HepG2 (cell line): ENCODE data around the gene GDF7. TPM values are rescaled to one million over a fixed set of nuclear protein-coding genes. Genes with fewer than 3 reads are reported as not detected.
A peak's percentile ranks its signal among the peaks of the same experiment; 100 is the strongest.

ENCODE experiments used
- CEBPG ChIP-seq: IDR thresholded peaks from 2 replicates; pipeline ENCODE4 v1.6.1; 2016
- HHEX ChIP-seq: IDR thresholded peaks from 2 replicates; pipeline ENCODE4 v1.6.1; 2016; ENCODE audit warnings: control low read depth
- KDM1A ChIP-seq: IDR thresholded peaks from 2 replicates; pipeline ENCODE4 v1.6.1; 2016; ENCODE audit warnings: missing compliant biosample characterization
- MEIS2 ChIP-seq: sonication (generic); formaldehyde crosslinking; IDR thresholded peaks from 2 replicates; pipeline ENCODE4 v1.9.0; 2021; ENCODE audit warnings: mild to moderate bottlenecking, missing genetic modification reagents
- NFKB2 ChIP-seq: sonication (generic); formaldehyde crosslinking; IDR thresholded peaks from 2 replicates; pipeline ENCODE4 v1.4.0; 2020; ENCODE audit warnings: missing genetic modification reagents, borderline replicate concordance
- PBX3 ChIP-seq: sonication (generic); formaldehyde crosslinking; IDR thresholded peaks from 2 replicates; pipeline ENCODE4 v1.8.1; 2023; ENCODE audit warnings: missing genetic modification reagents, inconsistent platforms, borderline replicate concordance
- RFX5 ChIP-seq: IDR thresholded peaks from 2 replicates; pipeline ENCODE4 v1.6.1; 2011; ENCODE audit warnings: low read depth, low read length, improper control_type of control experiment
- SNAPC2 ChIP-seq: sonication (generic); formaldehyde crosslinking; IDR thresholded peaks from 2 replicates; pipeline ENCODE4 v1.8.1; 2022; ENCODE audit warnings: mild to moderate bottlenecking, missing genetic modification reagents
- TAF15 ChIP-seq: fragments of 200-400 bp; formaldehyde crosslinking; IDR thresholded peaks from one replicate; pipeline ENCODE4 v1.6.1; 2018; ENCODE audit warnings: mild to moderate bottlenecking, low read depth, low read length; ENCODE audit not compliant: poor library complexity, severe bottlenecking
- TEAD3 ChIP-seq: optimal IDR thresholded peaks from 2 replicates; pipeline ENCODE3; 2016; ENCODE audit warnings: borderline replicate concordance
- THAP8 ChIP-seq: sonication (generic); formaldehyde crosslinking; IDR thresholded peaks from 2 replicates; pipeline ENCODE4 v1.5.1; 2020; ENCODE audit warnings: missing genetic modification reagents, mild to moderate bottlenecking, borderline replicate concordance
- THRA ChIP-seq: sonication (generic); formaldehyde crosslinking; IDR thresholded peaks from 2 replicates; pipeline ENCODE4 v1.4.0; 2020; ENCODE audit warnings: missing genetic modification reagents, borderline replicate concordance
- ZBTB21 ChIP-seq: sonication (generic); formaldehyde crosslinking; IDR thresholded peaks from 2 replicates; pipeline ENCODE4 v1.4.0; 2020; ENCODE audit warnings: missing genetic modification reagents
- ZNF232 ChIP-seq: sonication (generic); formaldehyde crosslinking; IDR thresholded peaks from 2 replicates; pipeline ENCODE4 v1.4.0; 2020; ENCODE audit warnings: missing genetic modification reagents, borderline replicate concordance
- ZNF644 ChIP-seq: IDR thresholded peaks from 2 replicates; pipeline ENCODE4 v1.6.1; 2016; ENCODE audit warnings: low read depth
- ZNF652 ChIP-seq: IDR thresholded peaks from 2 replicates; pipeline ENCODE4 v1.6.1; 2016; ENCODE audit warnings: low read depth, borderline replicate concordance
- ZNF737 ChIP-seq: sonication (generic); formaldehyde crosslinking; IDR thresholded peaks from 2 replicates; pipeline ENCODE4 v1.5.0; 2020; ENCODE audit warnings: missing genetic modification reagents, mild to moderate bottlenecking, borderline replicate concordance
- polyA plus RNA-seq, 8 experiments: library from polyadenylated mRNA; depleted of rRNA in 3 of 8; stranded (reverse) in 7 of 8; unstranded in 1 of 8; fragments of >200 nt; fragmentation: Illumina TruSeq in 4 of 8; extraction: Trizol in 4 of 8; gene quantifications; 2 replicates each; pipeline versions ENCODE4 v1.2.1 to v1.2.3, GENCODE V29; 2011 to 2016; ENCODE audit warnings: low read depth in 4 of 8, missing spikeins in 1 of 8, mixed read lengths in 1 of 8; ENCODE audit not compliant: insufficient read depth in 1 of 8
- total RNA-seq, 5 experiments: library from RNA; depleted of rRNA; stranded (reverse); fragments of >200 nt; fragmentation: Illumina TruSeq; extraction: Trizol; gene quantifications; 2 replicates each; pipeline ENCODE4 v1.2.3, GENCODE V29; 2016; ENCODE audit warnings: low read depth in 1 of 5
- TF ChIP-seq, protein P1 (sequence below): sonication (generic); formaldehyde crosslinking; IDR thresholded peaks from 2 replicates; pipeline ENCODE4 v1.4.0; 2020; ENCODE audit warnings: mild to moderate bottlenecking, missing genetic modification reagents
- TF ChIP-seq, protein P2 (sequence below): sonication (generic); formaldehyde crosslinking; IDR thresholded peaks from 2 replicates; pipeline ENCODE4 v1.4.0; 2020; ENCODE audit warnings: mild to moderate bottlenecking, missing genetic modification reagents

GDF7 gene
- total and polyA plus RNA-seq, 2 of the 13 experiments (the other 11 are each of a cell fraction or from before 2014, with no cell fraction given): 1.6 to 15.0 TPM

DNA sequence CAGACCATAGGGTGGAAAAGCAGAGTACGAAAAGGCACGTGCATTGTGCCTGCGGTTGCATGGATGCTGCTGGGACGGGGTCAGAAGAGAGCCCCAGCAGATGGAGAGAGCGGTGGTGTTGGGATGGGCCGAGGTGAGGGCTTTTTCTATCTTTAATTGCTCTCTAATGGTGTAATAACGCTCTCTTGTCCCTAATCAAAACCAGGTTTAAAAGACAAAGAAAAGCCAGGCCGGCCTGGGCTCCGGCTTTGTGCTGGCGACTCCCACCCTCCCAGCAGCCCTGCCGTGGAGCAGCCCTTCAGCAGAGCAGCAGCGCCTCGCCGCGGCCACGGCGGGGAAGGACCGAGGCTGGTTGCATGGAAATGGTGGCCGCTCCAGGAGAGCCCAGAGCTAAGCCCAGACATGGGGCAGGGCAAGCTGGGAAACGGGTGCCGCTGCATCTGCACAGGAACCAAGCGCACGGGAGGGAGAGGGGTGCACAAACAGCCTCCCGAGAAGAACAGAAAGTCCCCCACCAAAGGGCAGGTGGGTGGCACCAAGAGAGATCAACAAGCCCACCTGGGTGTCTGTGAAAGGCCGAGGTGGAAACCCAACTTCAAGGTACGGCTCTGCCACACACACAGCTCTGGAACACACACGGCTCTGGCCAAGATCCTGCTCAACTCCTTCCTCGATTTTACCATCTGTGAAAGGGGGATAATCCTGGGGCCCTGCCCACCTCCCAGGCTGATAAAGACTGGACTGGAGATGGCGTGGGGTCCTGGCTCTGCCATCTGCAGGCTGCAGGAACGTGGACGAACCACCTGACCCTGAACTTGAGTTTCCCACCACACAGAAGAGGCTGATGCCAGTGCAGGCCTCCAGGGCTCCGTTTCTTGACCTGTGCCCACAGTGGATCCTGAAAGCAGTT lies 31.0 kb upstream of the GDF7 start (continued):
- TF ChIP-seq, protein P1, sequence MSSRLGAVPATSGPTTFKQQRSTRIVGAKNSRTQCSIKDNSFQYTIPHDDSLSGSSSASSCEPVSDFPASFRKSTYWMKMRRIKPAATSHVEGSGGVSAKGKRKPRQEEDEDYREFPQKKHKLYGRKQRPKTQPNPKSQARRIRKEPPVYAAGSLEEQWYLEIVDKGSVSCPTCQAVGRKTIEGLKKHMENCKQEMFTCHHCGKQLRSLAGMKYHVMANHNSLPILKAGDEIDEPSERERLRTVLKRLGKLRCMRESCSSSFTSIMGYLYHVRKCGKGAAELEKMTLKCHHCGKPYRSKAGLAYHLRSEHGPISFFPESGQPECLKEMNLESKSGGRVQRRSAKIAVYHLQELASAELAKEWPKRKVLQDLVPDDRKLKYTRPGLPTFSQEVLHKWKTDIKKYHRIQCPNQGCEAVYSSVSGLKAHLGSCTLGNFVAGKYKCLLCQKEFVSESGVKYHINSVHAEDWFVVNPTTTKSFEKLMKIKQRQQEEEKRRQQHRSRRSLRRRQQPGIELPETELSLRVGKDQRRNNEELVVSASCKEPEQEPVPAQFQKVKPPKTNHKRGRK: 0 out of 2 replicates have a peak, but pooled peaks have one; percentile 56
- TF ChIP-seq SNAPC2 (CRISPR knock-in tag) (no peak), ZNF652 (CRISPR knock-in tag) (no peak), THAP8 (CRISPR knock-in tag) (no peak), NFKB2 (peak; percentile 73; the same call in 1 of the 2 replicates), KDM1A (CRISPR knock-in tag) (no peak), CEBPG (peak; percentile 70), THRA (CRISPR knock-in tag) (peak; percentile 79; the same call in 1 of the 2 replicates), ZNF737 (CRISPR knock-in tag) (no peak; the same call in 1 of the 2 replicates), TEAD3 (CRISPR knock-in tag) (peak; percentile 67), TAF15 (peak; percentile 93), MEIS2 (CRISPR knock-in tag) (no peak), ZNF232 (CRISPR knock-in tag) (no peak), ZBTB21 (CRISPR knock-in tag) (no peak), ZNF644 (CRISPR knock-in tag) (peak; percentile 44; the same call in 1 of the 2 replicates), PBX3 (no peak), HHEX (CRISPR knock-in tag) (no peak), RFX5 (0 out of 2 replicates have a peak, but pooled peaks have one; percentile 25)
- TF ChIP-seq, protein P2, sequence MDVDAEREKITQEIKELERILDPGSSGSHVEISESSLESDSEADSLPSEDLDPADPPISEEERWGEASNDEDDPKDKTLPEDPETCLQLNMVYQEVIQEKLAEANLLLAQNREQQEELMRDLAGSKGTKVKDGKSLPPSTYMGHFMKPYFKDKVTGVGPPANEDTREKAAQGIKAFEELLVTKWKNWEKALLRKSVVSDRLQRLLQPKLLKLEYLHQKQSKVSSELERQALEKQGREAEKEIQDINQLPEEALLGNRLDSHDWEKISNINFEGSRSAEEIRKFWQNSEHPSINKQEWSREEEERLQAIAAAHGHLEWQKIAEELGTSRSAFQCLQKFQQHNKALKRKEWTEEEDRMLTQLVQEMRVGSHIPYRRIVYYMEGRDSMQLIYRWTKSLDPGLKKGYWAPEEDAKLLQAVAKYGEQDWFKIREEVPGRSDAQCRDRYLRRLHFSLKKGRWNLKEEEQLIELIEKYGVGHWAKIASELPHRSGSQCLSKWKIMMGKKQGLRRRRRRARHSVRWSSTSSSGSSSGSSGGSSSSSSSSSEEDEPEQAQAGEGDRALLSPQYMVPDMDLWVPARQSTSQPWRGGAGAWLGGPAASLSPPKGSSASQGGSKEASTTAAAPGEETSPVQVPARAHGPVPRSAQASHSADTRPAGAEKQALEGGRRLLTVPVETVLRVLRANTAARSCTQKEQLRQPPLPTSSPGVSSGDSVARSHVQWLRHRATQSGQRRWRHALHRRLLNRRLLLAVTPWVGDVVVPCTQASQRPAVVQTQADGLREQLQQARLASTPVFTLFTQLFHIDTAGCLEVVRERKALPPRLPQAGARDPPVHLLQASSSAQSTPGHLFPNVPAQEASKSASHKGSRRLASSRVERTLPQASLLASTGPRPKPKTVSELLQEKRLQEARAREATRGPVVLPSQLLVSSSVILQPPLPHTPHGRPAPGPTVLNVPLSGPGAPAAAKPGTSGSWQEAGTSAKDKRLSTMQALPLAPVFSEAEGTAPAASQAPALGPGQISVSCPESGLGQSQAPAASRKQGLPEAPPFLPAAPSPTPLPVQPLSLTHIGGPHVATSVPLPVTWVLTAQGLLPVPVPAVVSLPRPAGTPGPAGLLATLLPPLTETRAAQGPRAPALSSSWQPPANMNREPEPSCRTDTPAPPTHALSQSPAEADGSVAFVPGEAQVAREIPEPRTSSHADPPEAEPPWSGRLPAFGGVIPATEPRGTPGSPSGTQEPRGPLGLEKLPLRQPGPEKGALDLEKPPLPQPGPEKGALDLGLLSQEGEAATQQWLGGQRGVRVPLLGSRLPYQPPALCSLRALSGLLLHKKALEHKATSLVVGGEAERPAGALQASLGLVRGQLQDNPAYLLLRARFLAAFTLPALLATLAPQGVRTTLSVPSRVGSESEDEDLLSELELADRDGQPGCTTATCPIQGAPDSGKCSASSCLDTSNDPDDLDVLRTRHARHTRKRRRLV (CRISPR knock-in tag): no peak
